Measurements from ENCODE around the gene NPDC1.

The NPDC1 gene

DNA sequence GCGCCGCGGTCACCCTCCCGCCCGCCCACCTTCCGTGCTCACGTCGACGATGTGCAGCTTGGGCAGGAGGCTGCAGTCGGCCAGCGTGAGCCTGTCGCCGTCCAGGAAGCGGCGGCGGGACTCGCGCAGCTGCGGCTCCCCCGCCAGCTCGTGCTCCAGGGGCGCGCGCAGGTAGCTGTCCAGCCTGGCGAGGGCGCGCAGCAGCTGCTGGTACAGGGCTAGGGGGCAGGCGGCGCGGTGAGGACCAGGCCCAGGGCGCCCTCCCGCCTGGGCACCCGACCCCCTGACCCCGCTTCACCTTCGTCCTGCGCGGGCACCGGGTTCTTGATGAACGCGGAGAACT, 51.1 kb downstream of the NPDC1 start:
- no peak for DNase-seq (ENCODE audit: low read depth)
- no peak overlapping the region for H3K4me3 ChIP-seq (ENCODE audit: low read depth, low read length)
- TF ChIP-seq, protein P1, sequence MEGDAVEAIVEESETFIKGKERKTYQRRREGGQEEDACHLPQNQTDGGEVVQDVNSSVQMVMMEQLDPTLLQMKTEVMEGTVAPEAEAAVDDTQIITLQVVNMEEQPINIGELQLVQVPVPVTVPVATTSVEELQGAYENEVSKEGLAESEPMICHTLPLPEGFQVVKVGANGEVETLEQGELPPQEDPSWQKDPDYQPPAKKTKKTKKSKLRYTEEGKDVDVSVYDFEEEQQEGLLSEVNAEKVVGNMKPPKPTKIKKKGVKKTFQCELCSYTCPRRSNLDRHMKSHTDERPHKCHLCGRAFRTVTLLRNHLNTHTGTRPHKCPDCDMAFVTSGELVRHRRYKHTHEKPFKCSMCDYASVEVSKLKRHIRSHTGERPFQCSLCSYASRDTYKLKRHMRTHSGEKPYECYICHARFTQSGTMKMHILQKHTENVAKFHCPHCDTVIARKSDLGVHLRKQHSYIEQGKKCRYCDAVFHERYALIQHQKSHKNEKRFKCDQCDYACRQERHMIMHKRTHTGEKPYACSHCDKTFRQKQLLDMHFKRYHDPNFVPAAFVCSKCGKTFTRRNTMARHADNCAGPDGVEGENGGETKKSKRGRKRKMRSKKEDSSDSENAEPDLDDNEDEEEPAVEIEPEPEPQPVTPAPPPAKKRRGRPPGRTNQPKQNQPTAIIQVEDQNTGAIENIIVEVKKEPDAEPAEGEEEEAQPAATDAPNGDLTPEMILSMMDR (conservative IDR thresholded peaks at IDR 0.05; ENCODE audit: low read depth, low read length): no peak

DNA sequence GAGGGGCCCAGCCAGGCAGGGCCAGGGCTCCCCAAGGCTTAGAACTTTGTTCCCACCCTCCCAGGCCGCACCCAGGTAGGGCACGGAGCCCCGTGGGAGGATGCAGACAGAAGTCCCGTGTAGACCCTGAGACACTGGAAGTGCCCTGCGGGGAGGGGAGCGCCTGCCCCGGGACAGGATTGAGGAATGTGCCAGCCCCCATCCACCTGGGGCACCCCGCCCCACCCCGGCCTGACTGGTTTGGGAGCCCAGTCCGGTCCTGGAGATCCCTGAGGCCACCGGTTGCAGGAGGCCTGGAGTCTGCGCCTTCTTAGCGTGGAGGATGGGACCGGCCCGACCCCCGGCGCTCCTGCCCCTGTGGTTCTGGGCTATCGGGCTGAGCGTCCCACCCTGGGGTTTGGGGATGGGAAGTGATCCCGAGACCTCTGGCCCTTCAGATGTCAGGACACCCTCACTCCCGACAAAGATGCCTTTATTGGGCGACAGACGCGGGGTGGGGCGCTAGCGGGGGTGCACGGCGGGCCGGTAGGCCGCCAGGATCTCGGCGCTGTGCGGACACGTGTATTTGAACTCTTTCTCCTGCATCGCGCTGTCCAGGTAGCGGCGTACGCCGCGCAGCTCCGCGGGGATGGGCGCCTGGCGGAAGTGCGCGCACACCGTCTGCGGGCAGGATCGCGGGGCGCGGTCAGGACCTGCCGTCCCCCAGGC, 51.6 kb downstream of the NPDC1 start:
- no peak overlapping the region for H3K4me3 ChIP-seq (ENCODE audit: low read depth, low read length)
- TF ChIP-seq, protein P1 (conservative IDR thresholded peaks at IDR 0.05; ENCODE audit: low read depth, low read length): no peak
- no peak for DNase-seq (ENCODE audit: low read depth)

DNA sequence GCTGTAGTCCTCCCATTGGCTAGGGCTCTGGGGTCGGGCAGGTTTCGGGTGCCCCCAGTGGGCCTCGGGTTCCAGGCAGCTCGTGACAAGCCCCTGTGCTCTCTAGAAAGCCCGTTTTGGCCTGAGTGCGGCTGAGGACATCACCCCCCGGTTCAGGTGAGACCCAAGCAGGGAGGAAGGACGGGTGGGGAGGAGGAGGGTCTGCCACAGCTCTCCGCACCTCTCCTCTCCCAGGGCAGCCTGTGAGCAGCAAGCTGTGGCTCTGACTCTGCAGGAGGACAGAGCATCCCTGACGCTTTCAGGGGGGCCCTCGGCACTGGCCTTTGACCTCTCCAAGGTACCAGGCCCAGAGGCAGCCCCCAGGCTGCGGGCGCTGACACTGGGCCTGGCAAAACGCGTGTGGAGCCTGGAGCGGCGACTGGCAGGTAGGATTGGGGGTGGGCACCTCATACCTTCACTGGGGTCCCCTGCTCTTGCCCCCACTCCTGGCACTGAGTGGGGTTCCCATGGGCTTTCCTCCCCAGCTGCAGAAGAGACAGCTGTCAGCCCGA, 53.1 kb downstream of the NPDC1 start:
- peak overlapping the region; percentile 76 for H3K4me3 ChIP-seq (ENCODE audit: low read depth, low read length)
- TF ChIP-seq, protein P1 (conservative IDR thresholded peaks at IDR 0.05; ENCODE audit: low read depth, low read length): no peak
- no peak for DNase-seq (ENCODE audit: low read depth)

DNA sequence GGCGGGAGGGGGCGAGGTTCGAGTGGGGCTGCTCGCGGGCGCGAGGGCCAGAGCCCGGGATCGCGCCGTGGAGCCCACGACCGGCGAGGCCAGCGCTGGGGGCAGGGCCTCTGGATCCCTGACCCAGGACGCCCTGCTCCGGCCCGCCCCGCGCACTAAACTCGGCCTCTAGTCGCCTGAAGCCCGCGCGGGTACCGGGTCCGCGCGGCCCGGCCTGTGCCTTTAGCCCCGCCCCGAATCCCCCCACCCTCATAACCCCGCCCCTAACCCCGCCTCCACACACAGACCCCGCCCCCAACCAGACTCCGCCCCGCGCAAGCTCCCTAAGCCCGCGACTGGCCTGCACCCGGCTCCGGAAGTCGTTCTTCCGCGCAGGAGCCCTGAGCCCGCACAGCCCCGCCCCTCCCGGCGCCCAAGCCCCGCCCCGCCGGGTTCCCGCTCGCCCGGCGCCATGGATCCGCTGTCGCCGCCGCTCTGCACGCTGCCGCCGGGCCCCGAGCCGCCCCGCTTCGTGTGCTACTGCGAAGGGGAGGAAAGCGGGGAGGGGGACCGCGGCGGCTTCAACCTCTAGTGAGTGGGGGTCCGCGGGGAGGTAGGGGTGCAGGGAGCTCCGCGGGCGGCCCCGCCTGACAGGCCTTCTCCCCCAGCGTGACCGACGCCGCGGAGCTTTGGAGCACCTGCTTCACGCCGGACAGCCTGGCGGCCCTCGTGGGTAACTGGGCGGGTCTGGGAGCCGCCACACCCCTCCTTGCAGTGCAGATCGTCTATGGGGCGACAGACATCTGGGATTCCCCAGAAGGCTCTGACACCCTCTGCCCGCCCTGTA, 53.8 kb downstream of the NPDC1 start, which contains the start of gene PAXX:
Gene PAXX, plus strand, starts transcription at position 430 of the 826 bp plus-strand sequence. Its CDS starts 22 bp downstream, at position 452.
- TF ChIP-seq, protein P1 (conservative IDR thresholded peaks at IDR 0.05; ENCODE audit: low read depth, low read length): no peak
- peak; percentile 91 for DNase-seq (ENCODE audit: low read depth)
- H3K4me3 ChIP-seq (ENCODE audit: low read depth, low read length): peak within 1 kb of the TSS; percentile 76

DNA sequence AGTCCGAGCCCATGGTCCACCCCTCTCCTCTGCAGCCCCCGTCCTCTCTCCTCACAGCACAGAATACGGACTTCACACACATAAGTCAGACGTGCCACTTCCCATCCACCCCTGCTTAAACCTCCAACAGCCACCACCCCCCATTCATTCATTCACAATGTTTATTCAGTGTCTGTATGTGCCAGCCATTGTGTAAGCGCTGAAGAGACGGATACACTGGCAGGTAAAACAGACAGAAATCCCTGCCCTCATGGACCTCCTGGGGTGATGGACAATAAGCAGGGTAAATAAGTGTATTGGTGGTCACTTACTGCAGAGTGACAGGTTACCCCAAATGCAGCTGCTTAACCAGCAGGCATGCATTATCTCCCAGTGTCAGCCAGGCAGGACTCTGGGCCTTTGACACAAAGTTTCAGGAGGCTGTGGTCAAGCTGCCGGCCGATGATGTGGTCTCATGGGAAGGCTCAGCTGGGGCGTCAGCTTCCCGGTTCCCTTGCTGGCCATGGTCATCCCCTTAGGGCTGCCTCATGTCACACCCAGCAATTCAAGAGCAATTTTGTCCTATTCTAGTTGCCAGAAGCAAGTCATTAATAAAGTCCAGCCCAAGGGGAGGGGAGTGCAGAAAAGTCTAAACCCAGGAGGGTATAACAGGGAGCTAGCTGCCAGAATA, 55.6 kb downstream of the NPDC1 start:
- no peak for DNase-seq (ENCODE audit: low read depth)
- H3K4me3 ChIP-seq (ENCODE audit: low read depth, low read length): no peak overlapping the region
- TF ChIP-seq, protein P1 (conservative IDR thresholded peaks at IDR 0.05; ENCODE audit: low read depth, low read length): no peak
